ENCODE data around the gene ITFG1. TPM values are rescaled to one million over a fixed set of nuclear protein-coding genes. Genes with fewer than 3 reads are reported as not detected.

ITFG1 gene
- total and polyA plus RNA-seq, 2 of the 8 experiments (the other 6 are each of a cell fraction or from before 2014, with no cell fraction given): 13.8 to 22.2 TPM

- TF ChIP-seq CTCF (IDR thresholded peaks at IDR 0.05; ENCODE audit: control extremely low read depth in 1 of 3, insufficient read depth in 1 of 3, low read depth in 1 of 3, low read length in 3 of 3): no peak
- TF ChIP-seq JUND (IDR thresholded peaks at IDR 0.05; ENCODE audit: low read length): no peak
- no peak for TF ChIP-seq EZH2 (IDR thresholded peaks at IDR 0.05; ENCODE audit: low read depth, low read length, severe bottlenecking)
Measured at GRCh38 chr16:47506800-47507199, 45.9 kb upstream of the ITFG1 start (continued).

Measured in H1 (cell line).